GM23248 (cell line): ENCODE measurements around the gene MAT2B.

Source experiments
- EZH2 ChIP-seq: fragments of 200-600 bp; sonication (generic); IDR thresholded peaks from 2 replicates; pipeline ENCODE4 v1.6.1; 2018; ENCODE audit warnings: antibody characterized with exemption, mild to moderate bottlenecking; ENCODE audit not compliant: insufficient read depth, poor library complexity, severe bottlenecking
- EZH2phosphoT487 ChIP-seq: fragments of 200-600 bp; sonication (generic); IDR thresholded peaks from 2 replicates; pipeline ENCODE4 v1.6.1; 2018; ENCODE audit warnings: antibody characterized with exemption, moderate library complexity, mild to moderate bottlenecking, low read depth; ENCODE audit not compliant: insufficient read depth

- TF ChIP-seq EZH2, result no peak
- TF ChIP-seq EZH2phosphoT487, result no peak
Observed at GRCh38 chr5:163563112-163563511, 57.7 kb downstream of the MAT2B start.
